Prostate gland (tissue), 2 donors: ENCODE data around the gene RBBP8.

Experiments
- POLR2A ChIP-seq: fragments of 450-650 bp; IDR thresholded peaks from one replicate; pipeline ENCODE4 v1.6.1; 2016; ENCODE audit warnings: antibody characterized with exemption, mild to moderate bottlenecking
- TF ChIP-seq, protein P1 (sequence below), 4 experiments: fragments of 200-600 bp in 2 of 4; fragments of 450-650 bp in 2 of 4; sonication (generic) in 2 of 4; IDR thresholded peaks; 1 replicate in 3 of 4; 2 replicates in 1 of 4; pipeline ENCODE4 v1.5.1; 2016 to 2019; ENCODE audit warnings: antibody characterized with exemption in 4 of 4, mild to moderate bottlenecking in 2 of 4, moderate library complexity in 2 of 4

DNA sequence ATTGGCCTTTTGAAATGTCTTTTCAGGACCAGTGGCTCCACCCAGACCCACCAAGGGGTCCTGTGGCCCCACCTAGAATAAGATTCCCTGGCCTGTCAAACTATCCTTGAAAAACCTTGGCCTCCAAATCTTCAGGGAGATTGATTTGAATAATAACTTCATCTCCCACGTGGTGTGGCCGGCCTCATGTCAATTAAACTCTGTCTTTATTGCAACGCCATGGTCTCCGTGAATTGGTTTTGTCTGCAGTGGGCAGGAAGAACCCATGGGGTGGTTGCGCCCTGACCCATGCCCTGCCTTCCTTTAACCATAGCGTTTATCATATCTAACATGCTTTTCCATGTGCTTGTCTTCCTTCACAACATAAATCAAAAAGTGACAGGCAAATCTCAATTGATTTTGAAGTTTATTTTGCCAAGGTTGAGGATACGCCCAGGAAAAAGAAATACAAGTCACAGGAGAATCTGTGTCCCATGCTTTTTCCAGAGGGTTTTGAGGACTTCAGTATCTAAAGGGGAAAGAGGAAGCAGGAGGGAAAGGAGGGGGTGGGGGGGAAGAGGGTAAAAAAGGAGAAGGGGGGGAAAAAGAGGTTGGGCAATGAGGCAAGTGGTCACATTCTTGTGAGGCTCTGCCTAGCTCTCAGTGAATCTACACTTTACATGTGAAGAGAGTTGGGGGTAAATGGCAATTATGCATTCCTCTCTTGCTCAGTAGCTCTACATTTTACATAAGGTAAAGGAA, 135.6 kb downstream of the RBBP8 start:
- TF ChIP-seq, protein P1, sequence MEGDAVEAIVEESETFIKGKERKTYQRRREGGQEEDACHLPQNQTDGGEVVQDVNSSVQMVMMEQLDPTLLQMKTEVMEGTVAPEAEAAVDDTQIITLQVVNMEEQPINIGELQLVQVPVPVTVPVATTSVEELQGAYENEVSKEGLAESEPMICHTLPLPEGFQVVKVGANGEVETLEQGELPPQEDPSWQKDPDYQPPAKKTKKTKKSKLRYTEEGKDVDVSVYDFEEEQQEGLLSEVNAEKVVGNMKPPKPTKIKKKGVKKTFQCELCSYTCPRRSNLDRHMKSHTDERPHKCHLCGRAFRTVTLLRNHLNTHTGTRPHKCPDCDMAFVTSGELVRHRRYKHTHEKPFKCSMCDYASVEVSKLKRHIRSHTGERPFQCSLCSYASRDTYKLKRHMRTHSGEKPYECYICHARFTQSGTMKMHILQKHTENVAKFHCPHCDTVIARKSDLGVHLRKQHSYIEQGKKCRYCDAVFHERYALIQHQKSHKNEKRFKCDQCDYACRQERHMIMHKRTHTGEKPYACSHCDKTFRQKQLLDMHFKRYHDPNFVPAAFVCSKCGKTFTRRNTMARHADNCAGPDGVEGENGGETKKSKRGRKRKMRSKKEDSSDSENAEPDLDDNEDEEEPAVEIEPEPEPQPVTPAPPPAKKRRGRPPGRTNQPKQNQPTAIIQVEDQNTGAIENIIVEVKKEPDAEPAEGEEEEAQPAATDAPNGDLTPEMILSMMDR (IDR thresholded peaks at IDR 0.05): no peak
- no peak for TF ChIP-seq POLR2A
